ENCODE measurements around the gene GDI2.
"Not testable (repeated sequence)": the region's sequence is repeated elsewhere in the genome, so short reads cannot be mapped to it uniquely, and the experiment has no call there.

Gene GDI2

GRCh38 chr10:5854131-5854475 lies 40.9 kb upstream of the GDI2 start:
- no peak for DNase-seq (ENCODE audit: low read depth)
- no peak overlapping the region for H3K4me3 ChIP-seq (ENCODE audit: low read depth, low read length)
- no peak for TF ChIP-seq CTCF (conservative IDR thresholded peaks at IDR 0.05; ENCODE audit: low read depth, low read length)

GRCh38 chr10:5846667-5847066 lies 33.4 kb upstream of the GDI2 start:
- not testable (repeated sequence) for DNase-seq (ENCODE audit: low read depth)

GRCh38 chr10:5844345-5845055 lies 31.3 kb upstream of the GDI2 start:
- H3K4me3 ChIP-seq (ENCODE audit: low read depth, low read length), result no peak overlapping the region
- no peak for DNase-seq (ENCODE audit: low read depth)
- no peak for TF ChIP-seq CTCF (conservative IDR thresholded peaks at IDR 0.05; ENCODE audit: low read depth, low read length)

More at GRCh38 chr10:5846667-5847066, 33.4 kb upstream of the GDI2 start:
- not testable (repeated sequence) for H3K4me3 ChIP-seq (ENCODE audit: low read depth, low read length)

- H3K4me3 ChIP-seq (ENCODE audit: low read depth, low read length), result no peak overlapping the region
- no peak for TF ChIP-seq CTCF (conservative IDR thresholded peaks at IDR 0.05; ENCODE audit: low read depth, low read length)
- no peak for DNase-seq (ENCODE audit: low read depth)
Measured at GRCh38 chr10:5843686-5844344, 30.6 kb upstream of the GDI2 start.

- H3K4me3 ChIP-seq (ENCODE audit: low read depth, low read length), result no peak overlapping the region
- no peak for DNase-seq (ENCODE audit: low read depth)
- no peak for TF ChIP-seq CTCF (conservative IDR thresholded peaks at IDR 0.05; ENCODE audit: low read depth, low read length)
Measured at GRCh38 chr10:5841965-5842364, 28.7 kb upstream of the GDI2 start.

GRCh38 chr10:5840314-5841307 lies 27.4 kb upstream of the GDI2 start:
- DNase-seq (ENCODE audit: low read depth), result peak; percentile 65
- H3K4me3 ChIP-seq (ENCODE audit: low read depth, low read length), result peak overlapping the region; percentile 23
- TF ChIP-seq CTCF (conservative IDR thresholded peaks at IDR 0.05; ENCODE audit: low read depth, low read length), result no peak

GRCh38 chr10:5836181-5836580 lies 22.9 kb upstream of the GDI2 start:
- H3K4me3 ChIP-seq (ENCODE audit: low read depth, low read length); DNase-seq (ENCODE audit: low read depth): not testable (repeated sequence)

All from choroid plexus epithelial cell (primary cell).